ENCODE results near the gene MAN1C1. TPM values are rescaled to one million over a fixed set of nuclear protein-coding genes. Genes with fewer than 3 reads are reported as not detected.

The MAN1C1 gene
- 0.11 and 0.75 TPM in 2 replicates for total RNA-seq (2014; rRNA removed)
- Bru-seq, nascent RNA = percentile 24 among the genes with signal in this experiment
- BruChase-seq, experiment 1, labeled RNA remaining after a 6-hour chase = percentile 21 among the genes with signal in this experiment
- BruChase-seq, experiment 2, labeled RNA remaining after a 2-hour chase = percentile 23 among the genes with signal in this experiment
- long read RNA-seq, full-length matches to known transcripts = 3 of 4 reads
- long read RNA-seq, partial matches to known transcripts = 0 of 4 reads
- long read RNA-seq, other reads (novel, unspliced or antisense) = 1 of 4 reads

- ChIA-PET POLR2A (ENCODE audit: unreplicated experiment) (no interaction called here), CTCF (interaction anchor here (0.5 to 0.6 kb wide), 2 partner anchors 172 to 375 kb away, joined by 4 to 5 read pairs; no protein-coding TSS in a partner anchor)
- DNase-seq (peak; percentile 85), ATAC-seq (peak; percentile 86)
- no TSS peak for BruUV-seq (replicated peaks)
- Histone ChIP-seq H4K20me1 (ENCODE audit: low read length) (no peaks in the 10 kb centered on the region), H3K9ac (ENCODE audit: low read length) (no peak within 1 kb of the TSS), H3K9me3 (ENCODE audit: low read length) (no peaks in the 10 kb centered on the region), H3K9me2 (replicated peaks; ENCODE audit: low read length) (no peaks in the 10 kb centered on the region), H3K36me3 (ENCODE audit: low read depth, low read length) (no peaks in the 10 kb centered on the region), H3F3A (ENCODE audit: low read length, unreplicated experiment) (no peaks in the 10 kb centered on the region), H3K79me2 (ENCODE audit: low read length) (no peaks in the 10 kb centered on the region), H3K27ac (ENCODE audit: low read length) (no peak within 1 kb of the TSS), H3K4me2 (ENCODE audit: low read length) (peak within 1 kb of the TSS; percentile 96), H3K4me3 (ENCODE audit: low read length) (peak within 1 kb of the TSS; percentile 75), H2AFZ (ENCODE audit: low read length) (peak within 1 kb of the TSS; percentile 89), H3K4me1 (ENCODE audit: insufficient read depth, low read length) (peaks cover 17% of the 10 kb centered on the region), H3K27me3 (ENCODE audit: low read length) (peaks cover 7% of the 10 kb centered on the region; the same call in 1 of the 2 replicates)
- intact Hi-C loops (cut with micrococcal nuclease) = no loop called here
- TF ChIP-seq, protein P1, sequence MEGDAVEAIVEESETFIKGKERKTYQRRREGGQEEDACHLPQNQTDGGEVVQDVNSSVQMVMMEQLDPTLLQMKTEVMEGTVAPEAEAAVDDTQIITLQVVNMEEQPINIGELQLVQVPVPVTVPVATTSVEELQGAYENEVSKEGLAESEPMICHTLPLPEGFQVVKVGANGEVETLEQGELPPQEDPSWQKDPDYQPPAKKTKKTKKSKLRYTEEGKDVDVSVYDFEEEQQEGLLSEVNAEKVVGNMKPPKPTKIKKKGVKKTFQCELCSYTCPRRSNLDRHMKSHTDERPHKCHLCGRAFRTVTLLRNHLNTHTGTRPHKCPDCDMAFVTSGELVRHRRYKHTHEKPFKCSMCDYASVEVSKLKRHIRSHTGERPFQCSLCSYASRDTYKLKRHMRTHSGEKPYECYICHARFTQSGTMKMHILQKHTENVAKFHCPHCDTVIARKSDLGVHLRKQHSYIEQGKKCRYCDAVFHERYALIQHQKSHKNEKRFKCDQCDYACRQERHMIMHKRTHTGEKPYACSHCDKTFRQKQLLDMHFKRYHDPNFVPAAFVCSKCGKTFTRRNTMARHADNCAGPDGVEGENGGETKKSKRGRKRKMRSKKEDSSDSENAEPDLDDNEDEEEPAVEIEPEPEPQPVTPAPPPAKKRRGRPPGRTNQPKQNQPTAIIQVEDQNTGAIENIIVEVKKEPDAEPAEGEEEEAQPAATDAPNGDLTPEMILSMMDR (conservative IDR thresholded peaks at IDR 0.05; ENCODE audit: low read depth, low read length) = peak; percentile 33; the same call in 1 of the 2 replicates
- TF ChIP-seq EZH2 (IDR thresholded peaks at IDR 0.05; ENCODE audit: low read length, unreplicated experiment) = no peak
- TF ChIP-seq EZH2phosphoT487 (IDR thresholded peaks at IDR 0.05; ENCODE audit: borderline replicate concordance, low read length) = no peak
Measured at GRCh38 chr1:25616095-25616986, at the start of gene MAN1C1. MAN1C1 (plus strand) TSS chr1:25616791; CDS start chr1:25617798, 1,007 bp downstream.

DNA sequence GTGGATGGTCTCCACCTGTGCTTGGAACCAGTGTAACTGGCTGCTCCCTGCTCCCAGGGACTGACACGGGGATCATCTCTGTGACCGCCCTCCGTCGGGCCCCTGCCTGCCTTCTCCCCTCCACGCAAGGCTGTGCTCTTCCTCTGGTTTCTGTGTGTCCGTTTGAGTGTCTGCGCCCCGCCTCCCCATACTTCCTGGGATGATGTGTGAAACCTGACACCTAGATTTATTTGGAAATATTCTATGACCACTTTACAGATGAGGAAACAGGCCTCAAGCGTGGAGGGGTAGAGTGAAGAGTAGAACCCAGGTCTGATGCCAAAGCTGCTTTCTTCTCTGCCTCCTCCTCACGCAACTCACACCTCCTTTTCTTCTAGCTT, 48.9 kb upstream of the MAN1C1 start:
- Histone ChIP-seq H3K4me2 (ENCODE audit: low read length) (peak overlapping the region; percentile 86), H3K4me1 (ENCODE audit: insufficient read depth, low read length) (peaks cover 34% of the 10 kb centered on the region)
- POLR2A ChIA-PET (ENCODE audit: unreplicated experiment) = no interaction called here

More for the DNA sequence above, 48.9 kb upstream of the MAN1C1 start:
- intact Hi-C loops (cut with micrococcal nuclease) = no loop called here
- Histone ChIP-seq H3K9me2 (replicated peaks; ENCODE audit: low read length) (no peaks in the 10 kb centered on the region), H3K9ac (ENCODE audit: low read length) (peak overlapping the region; percentile 35), H3K36me3 (ENCODE audit: low read depth, low read length) (peaks cover 2% of the 10 kb centered on the region; the same call in 1 of the 2 replicates), H3K9me3 (ENCODE audit: low read length) (no peaks in the 10 kb centered on the region), H3K27me3 (ENCODE audit: low read length) (no peaks in the 10 kb centered on the region), H4K20me1 (ENCODE audit: low read length) (no peaks in the 10 kb centered on the region), H3K27ac (ENCODE audit: low read length) (peak overlapping the region; percentile 99), H3F3A (ENCODE audit: low read length, unreplicated experiment) (no peaks in the 10 kb centered on the region), H3K79me2 (ENCODE audit: low read length) (no peaks in the 10 kb centered on the region), H3K4me3 (ENCODE audit: low read length) (no peak overlapping the region), H2AFZ (ENCODE audit: low read length) (0 out of 2 replicates have a peak overlapping the region, but pooled peaks have one; percentile 77)
- CTCF ChIA-PET = interaction anchor here (0.6 kb wide), 1 partner anchor 136 kb away, joined by 4 read pairs; no protein-coding TSS in a partner anchor
- TF ChIP-seq EZH2phosphoT487 (IDR thresholded peaks at IDR 0.05; ENCODE audit: borderline replicate concordance, low read length) (no peak), EZH2 (IDR thresholded peaks at IDR 0.05; ENCODE audit: low read length, unreplicated experiment) (no peak)
- TF ChIP-seq, protein P1 (conservative IDR thresholded peaks at IDR 0.05; ENCODE audit: low read depth, low read length) = no peak
- BruUV-seq (replicated peaks) = no TSS peak
- no peak for ATAC-seq
- DNase-seq = no peak
